Retinal pigment epithelial cell (primary cell): ENCODE results near the gene URB1.
"Not testable (repeated sequence)": the region's sequence is repeated elsewhere in the genome, so short reads cannot be mapped to it uniquely, and the experiment has no call there.

Experiments
- DNase-seq: peaks from one replicate; pipeline ENCODE4 v3.0.0-alpha.2; 2010; ENCODE audit warnings: low read depth
- H3K4me3 ChIP-seq: 2 replicates; pipeline ENCODE4 v1.5.1; 2011; ENCODE audit warnings: mild to moderate bottlenecking, low read length, control low read depth, moderate library complexity
- TF ChIP-seq, protein P1 (sequence below): conservative IDR thresholded peaks from 2 replicates; pipeline ENCODE4 v1.5.1; 2011; ENCODE audit warnings: low read depth, low read length, control low read depth, inconsistent platforms

The URB1 gene

DNA sequence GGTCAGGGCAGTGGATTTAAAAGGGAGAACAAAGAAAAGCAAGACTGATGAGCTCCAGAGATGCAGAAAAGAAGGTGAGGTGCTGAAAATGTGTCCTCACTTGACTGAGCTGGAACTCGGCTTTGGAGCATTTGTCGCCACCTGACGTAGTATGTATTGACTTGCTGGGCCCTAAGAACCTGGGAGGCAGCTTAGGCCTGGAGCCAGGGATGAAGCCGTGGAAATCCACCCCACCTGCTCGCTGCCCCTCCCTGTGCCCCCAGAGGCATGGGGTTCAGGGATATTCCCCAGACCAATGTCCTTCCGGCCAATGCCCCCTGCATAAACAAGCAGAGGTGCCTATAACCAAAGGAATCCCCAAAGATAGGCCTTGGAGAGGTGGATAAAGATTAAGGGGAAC is 79.8 kb downstream of the URB1 start:
- H3K4me3 ChIP-seq, result no peak overlapping the region
- DNase-seq, result no peak
- TF ChIP-seq, protein P1, sequence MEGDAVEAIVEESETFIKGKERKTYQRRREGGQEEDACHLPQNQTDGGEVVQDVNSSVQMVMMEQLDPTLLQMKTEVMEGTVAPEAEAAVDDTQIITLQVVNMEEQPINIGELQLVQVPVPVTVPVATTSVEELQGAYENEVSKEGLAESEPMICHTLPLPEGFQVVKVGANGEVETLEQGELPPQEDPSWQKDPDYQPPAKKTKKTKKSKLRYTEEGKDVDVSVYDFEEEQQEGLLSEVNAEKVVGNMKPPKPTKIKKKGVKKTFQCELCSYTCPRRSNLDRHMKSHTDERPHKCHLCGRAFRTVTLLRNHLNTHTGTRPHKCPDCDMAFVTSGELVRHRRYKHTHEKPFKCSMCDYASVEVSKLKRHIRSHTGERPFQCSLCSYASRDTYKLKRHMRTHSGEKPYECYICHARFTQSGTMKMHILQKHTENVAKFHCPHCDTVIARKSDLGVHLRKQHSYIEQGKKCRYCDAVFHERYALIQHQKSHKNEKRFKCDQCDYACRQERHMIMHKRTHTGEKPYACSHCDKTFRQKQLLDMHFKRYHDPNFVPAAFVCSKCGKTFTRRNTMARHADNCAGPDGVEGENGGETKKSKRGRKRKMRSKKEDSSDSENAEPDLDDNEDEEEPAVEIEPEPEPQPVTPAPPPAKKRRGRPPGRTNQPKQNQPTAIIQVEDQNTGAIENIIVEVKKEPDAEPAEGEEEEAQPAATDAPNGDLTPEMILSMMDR, result no peak

DNA sequence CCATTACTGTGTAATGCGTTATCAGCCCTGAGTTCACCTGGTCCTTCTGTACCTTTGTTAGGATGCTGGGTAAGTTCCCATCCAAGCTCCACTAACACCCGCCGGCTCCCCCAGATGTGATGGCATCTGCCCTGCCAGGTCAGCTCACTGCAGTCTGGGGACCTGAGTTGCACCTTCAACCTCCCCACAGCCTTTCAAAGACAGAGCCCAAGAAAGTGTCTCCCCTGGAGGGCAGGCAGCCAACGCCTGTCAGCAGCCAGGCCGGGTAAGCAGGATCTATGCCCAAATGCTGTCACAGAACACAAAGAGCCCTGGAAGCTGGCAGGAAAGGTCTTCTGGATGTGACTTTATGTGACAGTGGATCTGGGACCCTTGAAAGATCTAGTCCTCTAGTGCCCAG is 80.5 kb downstream of the URB1 start:
- no peak for DNase-seq
- no peak overlapping the region for H3K4me3 ChIP-seq
- TF ChIP-seq, protein P1, result no peak

DNA sequence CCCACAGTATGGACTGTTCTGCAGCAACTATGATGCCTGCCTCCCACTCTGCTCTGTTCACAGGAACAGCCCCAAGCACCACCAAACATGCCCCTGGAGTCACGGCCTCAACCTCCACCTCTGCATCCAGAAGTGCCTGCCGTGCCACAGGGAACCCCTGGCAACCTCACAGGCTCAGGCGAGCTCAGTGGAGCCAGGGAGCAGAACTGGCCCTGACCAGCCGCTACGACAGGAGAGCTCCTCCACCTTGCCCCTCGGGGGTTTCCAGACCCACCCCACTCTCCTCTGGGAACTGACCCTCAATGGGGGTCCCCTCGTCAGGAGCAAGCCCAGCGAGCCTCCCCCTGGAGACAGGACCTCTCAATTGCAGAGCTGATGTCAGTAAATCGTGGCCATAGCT is 81.2 kb downstream of the URB1 start:
- no peak for DNase-seq
- TF ChIP-seq, protein P1, result no peak
- no peak overlapping the region for H3K4me3 ChIP-seq

DNA sequence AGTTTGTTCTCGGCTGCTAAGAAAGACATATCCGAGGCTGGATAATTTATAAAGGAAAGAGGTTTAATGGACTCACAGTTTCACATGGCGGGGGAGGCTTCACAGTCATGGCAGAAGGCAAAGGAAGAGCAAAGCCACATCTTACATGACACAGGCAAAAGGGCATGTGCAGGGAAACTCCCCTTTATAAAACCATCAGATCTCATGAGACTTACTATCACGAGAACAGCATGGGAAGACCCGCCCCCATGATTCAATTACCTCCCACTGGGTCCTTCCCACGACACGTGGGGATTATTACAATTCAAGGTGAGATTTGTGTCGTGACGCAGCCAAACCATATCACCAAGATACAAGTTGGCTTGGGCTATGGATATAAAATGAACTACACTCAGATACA is 81.8 kb downstream of the URB1 start:
- DNase-seq, result not testable (repeated sequence)

DNA sequence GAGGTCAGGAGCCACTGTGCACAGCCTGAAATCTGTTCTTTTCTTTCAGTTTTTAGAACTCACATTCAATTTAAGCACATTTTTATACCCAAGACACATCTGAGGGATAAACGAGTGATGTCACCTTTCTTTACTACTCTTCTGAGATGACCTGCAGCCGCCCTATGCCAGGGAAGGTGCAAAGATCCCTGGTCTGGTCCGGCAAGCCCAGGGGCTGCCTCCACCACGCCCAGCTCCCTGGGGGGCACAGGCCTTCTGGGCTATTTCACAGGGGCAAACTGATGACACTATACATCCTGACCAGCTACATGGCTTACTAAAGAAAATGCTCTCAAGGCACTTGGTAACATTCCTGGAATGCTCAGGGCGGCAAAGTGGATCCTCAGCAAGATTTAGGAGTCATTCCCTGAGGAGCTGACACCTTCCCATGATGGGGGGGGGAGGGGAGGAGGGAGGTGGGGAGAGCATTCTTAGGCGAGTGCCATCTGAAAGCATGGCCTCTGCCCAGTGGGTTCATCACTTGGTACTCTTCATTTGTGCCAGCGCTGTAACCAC is 82.8 kb downstream of the URB1 start:
- no peak overlapping the region for H3K4me3 ChIP-seq
- TF ChIP-seq, protein P1, result no peak
- DNase-seq, result no peak

More for the DNA sequence above, 81.8 kb downstream of the URB1 start:
- not testable (repeated sequence) for H3K4me3 ChIP-seq

DNA sequence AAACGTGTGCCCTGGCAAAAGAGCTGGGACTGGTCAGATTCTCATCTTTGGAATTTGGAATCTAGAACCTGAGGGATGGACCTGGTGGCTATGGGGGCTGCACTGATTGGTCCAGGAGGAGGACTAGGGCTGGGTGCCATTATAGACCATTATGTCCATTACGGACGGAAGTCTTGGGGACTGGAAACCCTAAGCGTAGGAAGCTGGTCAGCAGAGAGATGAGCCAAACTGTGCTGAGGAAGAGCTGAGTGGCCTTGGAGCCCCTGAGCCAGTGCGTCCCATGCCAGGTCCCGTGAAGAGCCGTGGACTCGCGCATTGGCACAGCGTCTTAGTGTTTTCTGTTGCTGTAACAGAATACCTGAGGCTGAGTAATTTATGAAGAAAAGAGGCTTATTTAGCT is 84.1 kb downstream of the URB1 start:
- H3K4me3 ChIP-seq, result no peak overlapping the region

DNA sequence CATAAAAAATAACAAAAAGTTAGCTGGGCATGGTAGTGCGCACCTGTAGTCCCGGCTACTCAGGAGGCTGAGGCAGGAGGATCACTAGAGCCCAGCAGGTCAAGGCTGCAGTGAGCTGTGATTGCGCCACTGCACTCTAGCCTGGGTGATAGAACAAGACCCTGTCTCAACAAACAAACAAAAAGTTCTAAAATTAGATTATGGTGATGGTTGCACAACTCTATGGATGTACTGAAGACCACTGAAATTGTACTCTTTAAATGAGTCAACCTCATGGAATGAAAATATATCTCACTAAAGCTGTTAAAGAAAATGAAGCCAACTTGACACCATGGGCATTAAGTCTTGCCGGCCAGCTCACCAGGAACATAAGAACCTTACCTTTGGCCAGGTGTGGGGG is 85.1 kb downstream of the URB1 start:
- TF ChIP-seq, protein P1, result no peak
- no peak for DNase-seq
- no peak overlapping the region for H3K4me3 ChIP-seq

More for the DNA sequence above, 84.1 kb downstream of the URB1 start:
- TF ChIP-seq, protein P1, result no peak
- DNase-seq, result no peak
